ENCODE data around the gene THSD4.

Gene THSD4

GRCh38 chr15:71568227-71568626, 453.0 kb downstream of the THSD4 start:
- no peak for DNase-seq

- DNase-seq = no peak
Observed at GRCh38 chr15:71570736-71571135, 455.5 kb downstream of the THSD4 start.

- DNase-seq = no peak
Observed at GRCh38 chr15:71571641-71572040, 456.4 kb downstream of the THSD4 start.

GRCh38 chr15:71572452-71573053, 457.3 kb downstream of the THSD4 start:
- DNase-seq = no peak

GRCh38 chr15:71573599-71573998, 458.3 kb downstream of the THSD4 start:
- no peak for DNase-seq

- no peak for DNase-seq
Observed at GRCh38 chr15:71575474-71576045, 460.3 kb downstream of the THSD4 start.

- no peak for DNase-seq
Observed at GRCh38 chr15:71577071-71577470, 461.8 kb downstream of the THSD4 start.

- no peak for DNase-seq
Observed at GRCh38 chr15:71581398-71581930, 466.2 kb downstream of the THSD4 start.

GRCh38 chr15:71585159-71585558, 469.9 kb downstream of the THSD4 start:
- no peak for DNase-seq

GRCh38 chr15:71586463-71586862, 471.2 kb downstream of the THSD4 start:
- DNase-seq = no peak

GRCh38 chr15:71588746-71589145, 473.5 kb downstream of the THSD4 start:
- DNase-seq = no peak

- no peak for DNase-seq
Observed at GRCh38 chr15:71591057-71591456, 475.8 kb downstream of the THSD4 start.

GRCh38 chr15:71592203-71592602, 476.9 kb downstream of the THSD4 start:
- DNase-seq = no peak

GRCh38 chr15:71595846-71596553, 480.7 kb downstream of the THSD4 start:
- no peak for DNase-seq

GRCh38 chr15:71596672-71597071, 481.4 kb downstream of the THSD4 start:
- DNase-seq = no peak

GRCh38 chr15:71597126-71597525, 481.9 kb downstream of the THSD4 start:
- no peak for DNase-seq

- DNase-seq = no peak
Observed at GRCh38 chr15:71597637-71598036, 482.4 kb downstream of the THSD4 start.

- DNase-seq = no peak
Observed at GRCh38 chr15:71598741-71599140, 483.5 kb downstream of the THSD4 start.

- no peak for DNase-seq
Observed at GRCh38 chr15:71599418-71600151, 484.3 kb downstream of the THSD4 start.

GRCh38 chr15:71600237-71600636, 485.0 kb downstream of the THSD4 start:
- no peak for DNase-seq

GRCh38 chr15:71601038-71601834, 486.0 kb downstream of the THSD4 start:
- DNase-seq = no peak

- DNase-seq = no peak
Observed at GRCh38 chr15:71603379-71603778, 488.1 kb downstream of the THSD4 start.

- DNase-seq = no peak
Observed at GRCh38 chr15:71607383-71607782, 492.1 kb downstream of the THSD4 start.
